ENCODE data around the gene SLC7A6OS. TPM values are rescaled to one million over a fixed set of nuclear protein-coding genes. Genes with fewer than 3 reads are reported as not detected.

The SLC7A6OS gene
- total RNA-seq, 1 donor from 2014 or later = 18.8 TPM

DNA sequence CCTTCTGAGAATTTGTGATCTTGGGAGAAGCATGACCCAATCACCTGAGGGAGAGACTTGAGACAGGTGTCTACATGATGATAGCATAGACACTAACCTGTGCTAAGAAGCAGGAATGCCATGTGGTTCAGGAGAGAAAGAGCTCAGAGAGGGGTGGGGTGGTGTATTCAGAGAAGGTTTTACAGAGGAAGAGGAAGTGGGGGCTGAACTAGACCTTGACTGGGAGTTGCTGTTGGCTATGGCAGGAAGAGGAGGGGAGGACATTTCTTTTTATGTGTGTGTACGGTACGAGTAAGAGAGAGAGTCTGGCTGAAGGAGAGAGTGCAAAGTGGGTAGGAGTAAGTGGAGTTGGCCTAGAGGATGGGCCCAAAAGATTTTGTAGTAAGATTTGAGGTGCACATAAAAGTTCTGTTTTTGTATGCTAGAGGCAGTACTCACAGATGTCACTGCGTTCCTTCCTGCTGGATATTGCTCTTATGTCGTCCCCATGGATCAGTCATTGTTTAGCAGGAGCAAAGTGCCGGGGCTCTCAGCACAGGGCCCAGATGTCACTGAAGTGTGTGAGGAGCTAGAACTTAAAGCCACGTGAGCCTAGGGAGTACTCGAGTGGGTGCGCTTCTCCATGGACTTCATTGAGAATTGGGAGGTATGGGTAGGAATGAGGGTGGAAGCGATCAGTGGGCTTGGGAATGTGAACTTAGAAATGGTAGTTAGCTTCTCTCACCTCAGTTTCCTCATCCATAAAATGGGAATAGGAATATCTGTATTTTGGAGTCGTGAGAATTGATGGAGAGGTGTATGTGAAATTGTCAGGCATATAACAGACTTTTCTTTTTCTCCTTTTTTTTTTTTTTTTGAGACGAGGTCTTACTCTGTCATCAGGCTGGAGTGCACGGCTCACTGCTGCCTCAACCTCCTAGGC lies 24.3 kb downstream of the SLC7A6OS start:
- intact Hi-C loops (cut with DNase I) = no loop called here
- ATAC-seq (peak; percentile 23), DNase-seq (no peak)
- Histone ChIP-seq H3K27ac (peak overlapping the region; percentile 51), H3K27me3 (no peaks in the 10 kb centered on the region), H3K4me3 (no peak overlapping the region), H3K9me3 (no peaks in the 10 kb centered on the region), H3K36me3 (peaks cover 30% of the 10 kb centered on the region), H3K4me1 (peaks cover 70% of the 10 kb centered on the region)
- no peak for TF ChIP-seq CTCF (IDR thresholded peaks at IDR 0.05)

DNA sequence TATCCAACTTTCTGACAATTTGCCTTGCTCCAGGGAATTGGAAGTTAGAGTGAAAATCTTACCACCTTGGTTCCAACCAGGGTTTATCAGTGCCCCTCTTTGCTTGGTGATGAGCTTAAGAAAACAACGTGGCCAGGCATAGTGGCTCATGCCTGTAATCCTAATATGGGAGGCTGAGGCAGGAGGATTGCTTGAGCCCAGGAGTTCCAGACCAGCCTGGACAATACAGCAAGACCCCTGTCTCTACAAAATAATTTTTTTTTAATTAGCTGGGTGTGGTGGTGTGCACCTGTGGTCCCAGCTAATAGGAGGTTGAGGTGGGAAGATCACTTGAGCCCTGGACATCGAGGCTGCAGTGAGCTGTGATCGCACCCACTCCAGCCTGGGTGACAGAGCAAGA lies 25.1 kb downstream of the SLC7A6OS start:
- no peak for DNase-seq
- Histone ChIP-seq H3K9me3 (no peaks in the 10 kb centered on the region), H3K4me3 (no peak overlapping the region), H3K27me3 (no peaks in the 10 kb centered on the region), H3K4me1 (peaks cover 70% of the 10 kb centered on the region), H3K36me3 (peaks cover 24% of the 10 kb centered on the region), H3K27ac (peak overlapping the region; percentile 51)
- intact Hi-C loops (cut with DNase I) = no loop called here
- TF ChIP-seq CTCF (IDR thresholded peaks at IDR 0.05) = no peak
- no peak for ATAC-seq

GRCh38 chr16:68284847-68285246 lies 25.9 kb downstream of the SLC7A6OS start:
- H3K4me1 ChIP-seq = peaks cover 70% of the 10 kb centered on the region
- intact Hi-C loops (cut with DNase I) = no loop called here
- ATAC-seq (peak; percentile 48), DNase-seq (no peak)
- H3K4me3 ChIP-seq = no peak overlapping the region
- no peaks in the 10 kb centered on the region for H3K9me3 ChIP-seq
- TF ChIP-seq CTCF (IDR thresholded peaks at IDR 0.05) = no peak
- H3K27me3 ChIP-seq = no peaks in the 10 kb centered on the region
- peaks cover 22% of the 10 kb centered on the region for H3K36me3 ChIP-seq
- H3K27ac ChIP-seq = peak overlapping the region; percentile 51

DNA sequence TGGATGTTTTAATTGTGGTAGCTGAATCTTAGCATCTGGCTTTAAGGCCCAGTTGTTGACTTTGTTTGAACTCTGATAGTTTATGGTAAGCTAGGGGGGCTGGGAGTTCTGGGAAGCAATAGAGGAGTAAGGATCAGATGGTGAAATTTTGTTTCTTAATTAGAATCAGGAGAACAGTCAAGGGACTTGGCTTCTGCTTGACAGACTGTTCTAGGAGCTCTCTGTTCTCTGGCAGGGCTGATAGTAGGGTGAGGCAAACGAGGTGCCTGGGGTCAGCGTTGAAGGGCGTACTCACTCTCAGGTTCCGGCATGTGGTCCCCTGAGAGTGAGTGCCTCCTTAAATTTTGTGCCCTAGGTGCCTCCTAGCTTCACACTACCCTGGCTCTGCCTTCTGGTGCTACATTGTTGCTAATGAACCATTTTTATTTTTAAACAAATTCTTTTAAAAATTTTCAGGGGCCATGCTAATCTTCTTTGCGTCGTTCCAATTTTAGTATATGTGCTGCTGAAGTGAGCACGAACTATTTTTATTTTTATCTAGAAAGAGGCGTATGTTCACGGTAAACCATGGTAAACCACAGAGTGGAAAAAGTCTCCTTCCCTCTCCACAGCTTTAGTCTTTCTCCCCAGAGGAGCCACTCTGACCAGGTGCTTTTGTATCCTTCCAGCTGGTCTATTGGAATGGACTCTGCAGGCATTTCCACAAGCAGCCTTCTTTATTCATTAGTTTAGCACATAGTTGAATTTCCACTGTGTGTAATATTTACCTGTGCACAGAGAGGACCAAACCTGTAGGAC lies 26.7 kb downstream of the SLC7A6OS start:
- TF ChIP-seq CTCF (IDR thresholded peaks at IDR 0.05) = no peak
- DNase-seq = no peak
- no peaks in the 10 kb centered on the region for H3K9me3 ChIP-seq
- H3K4me1 ChIP-seq = peaks cover 62% of the 10 kb centered on the region
- intact Hi-C loops (cut with DNase I) = no loop called here
- peak; percentile 67 for ATAC-seq
- H3K36me3 ChIP-seq = peaks cover 22% of the 10 kb centered on the region
- H3K4me3 ChIP-seq = no peak overlapping the region
- H3K27me3 ChIP-seq = no peaks in the 10 kb centered on the region
- peak overlapping the region; percentile 51 for H3K27ac ChIP-seq

DNA sequence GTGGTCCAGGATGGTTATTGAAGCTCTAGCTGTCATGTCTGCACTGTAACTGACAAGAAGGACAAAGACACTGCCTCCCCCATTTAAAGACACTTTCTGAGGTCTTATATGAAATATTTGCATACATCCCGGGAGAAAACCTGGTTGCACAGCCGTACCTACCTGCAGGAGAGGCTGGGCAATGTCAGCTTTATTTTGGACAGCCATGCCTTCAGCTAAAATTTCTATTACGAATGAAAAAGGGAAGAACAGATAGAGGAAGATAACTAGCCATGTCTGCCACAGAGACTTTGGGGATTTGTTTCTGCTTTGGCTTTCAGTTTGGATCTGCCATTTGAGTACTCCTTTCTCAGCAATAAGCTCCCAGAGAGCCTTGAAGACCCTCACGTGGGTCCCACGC lies 27.4 kb downstream of the SLC7A6OS start:
- peaks cover 56% of the 10 kb centered on the region for H3K4me1 ChIP-seq
- ATAC-seq (no peak), DNase-seq (no peak)
- H3K36me3 ChIP-seq = peaks cover 22% of the 10 kb centered on the region
- no peaks in the 10 kb centered on the region for H3K9me3 ChIP-seq
- no peaks in the 10 kb centered on the region for H3K27me3 ChIP-seq
- TF ChIP-seq CTCF (IDR thresholded peaks at IDR 0.05) = no peak
- intact Hi-C loops (cut with DNase I) = no loop called here
- H3K27ac ChIP-seq = peak overlapping the region; percentile 51
- H3K4me3 ChIP-seq = no peak overlapping the region

All from upper lobe of right lung (tissue), 1 donor.